ENCODE results near the gene DYNLT4. TPM values are rescaled to one million over a fixed set of nuclear protein-coding genes. Genes with fewer than 3 reads are reported as not detected.

Gene DYNLT4
- total and polyA plus RNA-seq, 2 of the 13 experiments (the other 11 are each of a cell fraction or from before 2014, with no cell fraction given), result 0.77 TPM; not detected in 1

DNA sequence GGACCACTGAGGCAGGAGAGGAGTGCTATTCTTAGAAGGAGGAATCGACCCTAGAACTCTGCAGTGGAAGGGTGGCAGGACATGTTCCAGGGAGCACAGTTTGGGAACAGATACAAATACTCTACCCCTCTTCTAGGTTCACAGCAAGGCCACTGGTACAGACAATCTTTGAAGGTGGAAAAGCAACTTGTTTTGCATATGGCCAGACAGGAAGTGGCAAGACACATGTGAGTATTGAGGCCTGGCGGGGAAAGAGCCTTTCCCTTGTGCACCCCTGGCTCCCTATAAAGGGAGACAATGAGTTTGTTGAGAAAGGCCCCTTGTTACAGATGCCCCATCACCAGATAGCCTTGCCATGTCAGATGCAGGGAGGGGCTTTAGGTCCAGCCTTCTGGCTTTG is 49.7 kb downstream of the DYNLT4 start (continued):
- no peak for TF ChIP-seq ZNF17 (CRISPR knock-in tag; IDR thresholded peaks at IDR 0.05)

Small RNA genes lying within 50 kb of the gene (small RNA-seq; reads per million reads assigned to genes)
- gene AL136380.1 (ENCODE audit: insufficient read depth in 2 of 3, insufficient read length in 3 of 3, low read depth in 2 of 3, low replicate concordance in 1 of 3) (0 reads per million in 3 experiments), gene SNORD38A (ENCODE audit: insufficient read depth in 2 of 3, insufficient read length in 3 of 3, low read depth in 2 of 3, low replicate concordance in 1 of 3) (6,187 to 44,749 (median 19,797) reads per million in 3 experiments), gene SNORD38B (ENCODE audit: insufficient read depth in 2 of 3, insufficient read length in 3 of 3, low read depth in 2 of 3, low replicate concordance in 1 of 3) (0 reads per million in 3 experiments), gene SNORD46 (ENCODE audit: insufficient read depth in 2 of 3, insufficient read length in 3 of 3, low read depth in 2 of 3, low replicate concordance in 1 of 3) (9.1 to 29.0 (median 11.8) reads per million in 3 experiments), gene SNORD55 (ENCODE audit: insufficient read depth in 2 of 3, insufficient read length in 3 of 3, low read depth in 2 of 3, low replicate concordance in 1 of 3) (0 reads per million in 3 experiments)

Other genes with a start within 250 kb of the DYNLT4 start
- gene TMEM53, start 132.9 kb downstream of the DYNLT4 start, total RNA-seq (2016; rRNA removed; fragmentation: Illumina TruSeq; extraction: Trizol), result 12.6 and 13.8 TPM in 2 replicates
- 20.2 and 22.3 TPM in 2 replicates for gene TMEM53, start 132.9 kb downstream of the DYNLT4 start, polyA plus RNA-seq (2011; rRNA removed)
- not detected in 2 replicates for gene ARMH1, start 132.6 kb downstream of the DYNLT4 start, total RNA-seq (2016; rRNA removed; fragmentation: Illumina TruSeq; extraction: Trizol)
- gene ARMH1, start 132.6 kb downstream of the DYNLT4 start, polyA plus RNA-seq (2011; rRNA removed), result 0.69 and 1.1 TPM in 2 replicates
- 165 TPM in 1 of 2 replicates, not detected in the other for gene RNU5D-1, start 76.2 kb downstream of the DYNLT4 start, total RNA-seq (2016; rRNA removed; fragmentation: Illumina TruSeq; extraction: Trizol)
- not detected in 2 replicates for gene RNU5D-1, start 76.2 kb downstream of the DYNLT4 start, polyA plus RNA-seq (2011; rRNA removed)
- 53.7 and 72.9 TPM in 2 replicates for gene KIF2C, start 67.5 kb downstream of the DYNLT4 start, total RNA-seq (2016; rRNA removed; fragmentation: Illumina TruSeq; extraction: Trizol)
- gene KIF2C, start 67.5 kb downstream of the DYNLT4 start, polyA plus RNA-seq (2011; rRNA removed), result 18.7 and 29.7 TPM in 2 replicates
- gene RPS8, start 31.8 kb downstream of the DYNLT4 start, total RNA-seq (2016; rRNA removed; fragmentation: Illumina TruSeq; extraction: Trizol), result 2,628 and 3,186 TPM in 2 replicates
- gene RPS8, start 31.8 kb downstream of the DYNLT4 start, polyA plus RNA-seq (2011; rRNA removed), result 2,639 and 2,822 TPM in 2 replicates
- 1.4 TPM in 2 replicates for gene BEST4, start 19.2 kb downstream of the DYNLT4 start, total RNA-seq (2016; rRNA removed; fragmentation: Illumina TruSeq; extraction: Trizol)
- gene BEST4, start 19.2 kb downstream of the DYNLT4 start, polyA plus RNA-seq (2011; rRNA removed), result 0.71 and 0.77 TPM in 2 replicates
- gene PLK3, start 7.0 kb downstream of the DYNLT4 start, total RNA-seq (2016; rRNA removed; fragmentation: Illumina TruSeq; extraction: Trizol), result 4.5 and 9.8 TPM in 2 replicates
- gene PLK3, start 7.0 kb downstream of the DYNLT4 start, polyA plus RNA-seq (2011; rRNA removed), result 16.9 and 23.4 TPM in 2 replicates
- gene BTBD19, start 1.2 kb upstream of the DYNLT4 start, total RNA-seq (2016; rRNA removed; fragmentation: Illumina TruSeq; extraction: Trizol), result 1.0 and 2.7 TPM in 2 replicates
- gene BTBD19, start 1.2 kb upstream of the DYNLT4 start, polyA plus RNA-seq (2011; rRNA removed), result 6.7 and 8.8 TPM in 2 replicates
- 0.18 and 0.60 TPM in 2 replicates for gene PTCH2, start 35.9 kb upstream of the DYNLT4 start, total RNA-seq (2016; rRNA removed; fragmentation: Illumina TruSeq; extraction: Trizol)
- gene PTCH2, start 35.9 kb upstream of the DYNLT4 start, polyA plus RNA-seq (2011; rRNA removed), result 1.5 and 1.7 TPM in 2 replicates
- 41.0 and 62.6 TPM in 2 replicates for gene EIF2B3, start 179.2 kb upstream of the DYNLT4 start, total RNA-seq (2016; rRNA removed; fragmentation: Illumina TruSeq; extraction: Trizol)
- gene EIF2B3, start 179.2 kb upstream of the DYNLT4 start, polyA plus RNA-seq (2011; rRNA removed), result 17.1 and 20.1 TPM in 2 replicates
- 16.2 and 18.6 TPM in 2 replicates for gene HECTD3, start 204.0 kb upstream of the DYNLT4 start, total RNA-seq (2016; rRNA removed; fragmentation: Illumina TruSeq; extraction: Trizol)
- gene HECTD3, start 204.0 kb upstream of the DYNLT4 start, polyA plus RNA-seq (2011; rRNA removed), result 24.5 and 27.1 TPM in 2 replicates
- 171 and 243 TPM in 2 replicates for gene UROD, start 204.9 kb upstream of the DYNLT4 start, total RNA-seq (2016; rRNA removed; fragmentation: Illumina TruSeq; extraction: Trizol)
- gene UROD, start 204.9 kb upstream of the DYNLT4 start, polyA plus RNA-seq (2011; rRNA removed), result 162 and 172 TPM in 2 replicates